Neural progenitor cell (in vitro differentiated cells): Measurements from ENCODE around the gene SEC23B. TPM values are rescaled to one million over a fixed set of nuclear protein-coding genes. Genes with fewer than 3 reads are reported as not detected.
"Not testable (repeated sequence)": the region's sequence is repeated elsewhere in the genome, so short reads cannot be mapped to it uniquely, and the experiment has no call there.

ENCODE experiments used
- DNase-seq: peaks from one replicate; pipeline ENCODE4 v3.0.0-alpha.2; 2016; ENCODE audit warnings: low spot score
- H2AFZ ChIP-seq: fragments of 200-600 bp; sonication (generic); replicated peaks from 2 replicates; pipeline ENCODE4 v1.6.1; 2016; ENCODE audit warnings: antibody characterized with exemption
- H3F3A ChIP-seq: fragments of 200-600 bp; sonication (generic); 2 replicates; pipeline ENCODE4 v1.6.1; 2016; ENCODE audit warnings: antibody characterized with exemption, low read depth
- H3K27ac ChIP-seq: fragments of 200-600 bp; sonication (generic); 2 replicates; pipeline ENCODE4 v1.5.1; 2016; ENCODE audit warnings: mild to moderate bottlenecking
- H3K27me3 ChIP-seq: fragments of 200-600 bp; sonication (generic); 2 replicates; pipeline ENCODE4 v1.6.1; 2016; ENCODE audit warnings: mild to moderate bottlenecking, moderate library complexity
- H3K36me3 ChIP-seq: fragments of 200-600 bp; sonication (generic); 2 replicates; pipeline ENCODE4 v1.5.1; 2016
- H3K4me1 ChIP-seq: fragments of 200-600 bp; sonication (generic); 2 replicates; pipeline ENCODE4 v1.6.1; 2016; ENCODE audit warnings: mixed run types
- H3K4me2 ChIP-seq: fragments of 200-600 bp; sonication (generic); 2 replicates; pipeline ENCODE4 v1.6.1; 2016
- H3K4me3 ChIP-seq: fragments of 200-600 bp; sonication (generic); 2 replicates; pipeline ENCODE4 v1.5.1; 2016
- H3K79me2 ChIP-seq: fragments of 200-600 bp; sonication (generic); 2 replicates; pipeline ENCODE4 v1.6.1; 2016; ENCODE audit warnings: low read depth
- H3K9ac ChIP-seq: fragments of 200-600 bp; sonication (generic); 2 replicates; pipeline ENCODE4 v1.6.1; 2016
- H3K9me3 ChIP-seq: fragments of 200-600 bp; sonication (generic); 2 replicates; pipeline ENCODE4 v1.5.1; 2016; ENCODE audit warnings: low read depth
- H4K20me1 ChIP-seq: fragments of 200-600 bp; sonication (generic); 2 replicates; pipeline ENCODE4 v1.6.1; 2016; ENCODE audit warnings: low read depth
- H3K27ac Mint-ChIP-seq: 3 replicates; pipeline ENCODE4 v1.8.0; 2021; ENCODE audit warnings: mixed read lengths
- H3K27me3 Mint-ChIP-seq: 2 replicates; pipeline ENCODE4 v1.8.0; 2022; ENCODE audit warnings: low read depth, mild to moderate bottlenecking, inconsistent platforms, moderate library complexity, mixed read lengths; ENCODE audit not compliant: insufficient read depth
- H3K36me3 Mint-ChIP-seq: 3 replicates; pipeline ENCODE4 v1.8.0; 2021; ENCODE audit warnings: mixed read lengths
- H3K4me1 Mint-ChIP-seq: 3 replicates; pipeline ENCODE4 v1.8.0; 2021; ENCODE audit warnings: mixed read lengths
- H3K4me3 Mint-ChIP-seq: 3 replicates; pipeline ENCODE4 v1.8.0; 2021; ENCODE audit warnings: mild to moderate bottlenecking, moderate library complexity, mixed read lengths
- H3K9me3 Mint-ChIP-seq: 3 replicates; pipeline ENCODE4 v1.8.0; 2020; ENCODE audit warnings: mixed read lengths
- EZH2 ChIP-seq: fragments of 200-600 bp; sonication (generic); IDR thresholded peaks from 2 replicates; pipeline ENCODE4 v1.6.1; 2017; ENCODE audit warnings: antibody characterized with exemption, mild to moderate bottlenecking, moderate library complexity
- EZH2phosphoT487 ChIP-seq: fragments of 200-600 bp; sonication (generic); IDR thresholded peaks from 2 replicates; pipeline ENCODE4 v1.6.1; 2017; ENCODE audit warnings: antibody characterized with exemption
- total RNA-seq: library from RNA; depleted of rRNA; stranded (reverse); fragments of >200 nt; gene quantifications from 2 replicates; pipeline ENCODE4 v1.2.3, GENCODE V29; 2015; ENCODE audit warnings: low replicate concordance
- TF ChIP-seq, protein P1 (sequence below): fragments of 200-600 bp; sonication (generic); IDR thresholded peaks from 2 replicates; pipeline ENCODE4 v1.5.1; 2017; ENCODE audit warnings: antibody characterized with exemption, mild to moderate bottlenecking

The SEC23B gene
- total RNA-seq, 1 donor from 2014 or later, result 57.2 TPM

DNA sequence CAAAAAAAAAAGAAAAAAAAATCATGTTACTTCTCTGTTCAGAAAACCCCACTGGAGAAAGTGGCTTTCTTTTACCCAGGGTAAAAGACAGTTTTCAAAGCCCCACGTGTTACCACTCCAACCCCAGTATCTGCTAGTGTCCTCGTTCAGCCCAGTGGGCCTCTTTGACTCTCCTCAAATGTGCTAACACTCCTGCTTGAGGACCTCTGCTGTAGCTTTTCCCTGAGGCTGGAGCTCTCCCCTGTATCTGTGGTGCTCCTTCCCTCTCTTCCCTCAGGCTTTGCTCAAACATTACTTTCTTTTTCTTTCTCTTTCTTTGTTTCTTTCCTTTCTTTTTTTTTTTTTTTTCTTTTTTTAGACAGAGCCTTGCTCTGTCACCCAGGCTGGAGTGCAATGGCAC lies 15.3 kb downstream of the SEC23B start:
- no peaks in the 10 kb centered on the region for H3K4me1 Mint-ChIP-seq
- Histone ChIP-seq H3K27ac (no peak overlapping the region), H3K4me2 (no peak overlapping the region), H3K27me3 (no peaks in the 10 kb centered on the region), H3K36me3 (peaks cover 5% of the 10 kb centered on the region), H3K4me3 (no peak overlapping the region), H3K79me2 (no peaks in the 10 kb centered on the region), H3F3A (no peaks in the 10 kb centered on the region), H3K9me3 (no peaks in the 10 kb centered on the region), H3K9ac (no peak overlapping the region), H2AFZ (no peak overlapping the region), H4K20me1 (no peaks in the 10 kb centered on the region), H3K4me1 (no peaks in the 10 kb centered on the region)
- no peaks in the 10 kb centered on the region for H3K27me3 Mint-ChIP-seq
- DNase-seq, result no peak
- no peak for TF ChIP-seq EZH2phosphoT487
- TF ChIP-seq EZH2, result no peak
- TF ChIP-seq, protein P1, sequence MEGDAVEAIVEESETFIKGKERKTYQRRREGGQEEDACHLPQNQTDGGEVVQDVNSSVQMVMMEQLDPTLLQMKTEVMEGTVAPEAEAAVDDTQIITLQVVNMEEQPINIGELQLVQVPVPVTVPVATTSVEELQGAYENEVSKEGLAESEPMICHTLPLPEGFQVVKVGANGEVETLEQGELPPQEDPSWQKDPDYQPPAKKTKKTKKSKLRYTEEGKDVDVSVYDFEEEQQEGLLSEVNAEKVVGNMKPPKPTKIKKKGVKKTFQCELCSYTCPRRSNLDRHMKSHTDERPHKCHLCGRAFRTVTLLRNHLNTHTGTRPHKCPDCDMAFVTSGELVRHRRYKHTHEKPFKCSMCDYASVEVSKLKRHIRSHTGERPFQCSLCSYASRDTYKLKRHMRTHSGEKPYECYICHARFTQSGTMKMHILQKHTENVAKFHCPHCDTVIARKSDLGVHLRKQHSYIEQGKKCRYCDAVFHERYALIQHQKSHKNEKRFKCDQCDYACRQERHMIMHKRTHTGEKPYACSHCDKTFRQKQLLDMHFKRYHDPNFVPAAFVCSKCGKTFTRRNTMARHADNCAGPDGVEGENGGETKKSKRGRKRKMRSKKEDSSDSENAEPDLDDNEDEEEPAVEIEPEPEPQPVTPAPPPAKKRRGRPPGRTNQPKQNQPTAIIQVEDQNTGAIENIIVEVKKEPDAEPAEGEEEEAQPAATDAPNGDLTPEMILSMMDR, result no peak
- no peak overlapping the region for H3K27ac Mint-ChIP-seq
- peaks cover 10% of the 10 kb centered on the region for H3K36me3 Mint-ChIP-seq
- no peaks in the 10 kb centered on the region for H3K9me3 Mint-ChIP-seq
- no peak overlapping the region for H3K4me3 Mint-ChIP-seq

DNA sequence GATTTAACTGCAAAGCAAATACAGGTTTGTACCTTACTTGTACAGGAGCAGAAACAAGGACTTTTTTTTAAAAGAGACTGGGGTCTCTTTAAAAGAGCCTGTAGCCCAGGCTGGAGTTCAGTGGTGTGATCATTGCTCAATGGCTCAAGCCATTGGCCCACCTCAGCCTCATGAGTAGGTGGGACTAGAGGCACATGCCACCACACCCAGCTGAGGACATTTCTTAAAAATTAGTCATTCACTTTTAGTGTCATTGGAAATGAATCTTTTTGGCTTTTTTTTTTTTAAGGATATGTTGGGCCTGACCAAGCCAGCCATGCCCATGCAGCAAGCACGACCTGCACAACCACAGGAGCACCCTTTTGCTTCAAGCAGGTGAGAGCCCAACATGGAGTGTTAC lies 16.9 kb downstream of the SEC23B start:
- no peaks in the 10 kb centered on the region for H3K4me1 ChIP-seq
- TF ChIP-seq, protein P1, result no peak
- no peak for TF ChIP-seq EZH2phosphoT487
- no peak for TF ChIP-seq EZH2
- Mint-ChIP-seq H3K4me1 (no peaks in the 10 kb centered on the region), H3K27me3 (no peaks in the 10 kb centered on the region), H3K4me3 (no peak overlapping the region), H3K27ac (no peak overlapping the region), H3K9me3 (no peaks in the 10 kb centered on the region), H3K36me3 (peaks cover 20% of the 10 kb centered on the region)
- no peaks in the 10 kb centered on the region for H4K20me1 ChIP-seq
- H3K27ac ChIP-seq, result no peak overlapping the region
- H3K4me3 ChIP-seq, result no peak overlapping the region
- no peak overlapping the region for H3K9ac ChIP-seq
- H3K36me3 ChIP-seq, result peaks cover 5% of the 10 kb centered on the region
- no peak for DNase-seq
- no peaks in the 10 kb centered on the region for H3K27me3 ChIP-seq
- no peak overlapping the region for H2AFZ ChIP-seq
- H3K9me3 ChIP-seq, result no peaks in the 10 kb centered on the region
- no peaks in the 10 kb centered on the region for H3F3A ChIP-seq
- H3K4me2 ChIP-seq, result no peak overlapping the region
- H3K79me2 ChIP-seq, result no peaks in the 10 kb centered on the region

DNA sequence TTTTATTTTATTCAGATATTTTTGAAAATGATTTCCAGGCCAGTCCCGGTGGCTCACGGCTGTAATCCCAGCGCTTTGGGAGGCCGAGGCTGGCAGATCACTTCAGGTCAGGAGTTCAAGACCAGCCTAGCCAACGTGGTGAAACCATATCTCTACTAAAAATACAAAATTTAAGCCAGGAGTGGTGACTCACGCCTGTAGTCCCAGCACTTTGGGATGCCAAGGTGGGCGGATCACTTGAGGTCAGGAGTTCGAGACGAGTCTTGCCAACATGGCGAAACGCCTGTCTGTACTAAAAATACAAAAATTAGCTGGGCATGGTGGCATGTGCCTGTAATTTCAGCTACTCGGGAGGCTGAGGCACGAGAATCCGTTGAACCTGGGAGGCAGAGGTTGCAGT lies 19.0 kb downstream of the SEC23B start:
- H3K79me2 ChIP-seq, H3K4me3 ChIP-seq, H3K27me3 Mint-ChIP-seq, H3K4me1 ChIP-seq, H3K27ac Mint-ChIP-seq, H3K36me3 ChIP-seq, H3K4me1 Mint-ChIP-seq, H3K27ac ChIP-seq, H2AFZ ChIP-seq, DNase-seq, H3F3A ChIP-seq, H3K4me2 ChIP-seq, H3K9me3 Mint-ChIP-seq, H3K9ac ChIP-seq, H4K20me1 ChIP-seq, H3K27me3 ChIP-seq, H3K4me3 Mint-ChIP-seq, H3K9me3 ChIP-seq: not testable (repeated sequence)
- H3K36me3 Mint-ChIP-seq, result peaks cover 27% of the 10 kb centered on the region

DNA sequence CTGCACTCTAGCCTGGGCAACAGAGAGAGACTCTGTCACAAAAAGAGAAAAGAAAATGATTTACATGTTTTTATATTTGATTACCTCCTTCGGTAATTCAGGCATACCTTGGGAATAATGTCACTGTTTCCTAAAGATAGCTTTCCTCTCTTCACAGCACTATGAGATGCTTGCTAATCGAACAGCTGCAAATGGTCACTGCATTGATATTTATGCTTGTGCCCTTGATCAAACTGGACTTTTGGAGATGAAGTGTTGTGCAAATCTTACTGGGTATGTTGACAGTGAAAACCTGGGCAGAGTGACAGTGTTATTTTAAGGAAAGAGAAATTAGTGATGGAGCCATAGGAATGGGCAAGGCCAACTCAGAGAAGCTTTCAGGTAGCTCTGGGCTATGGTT lies 19.6 kb downstream of the SEC23B start:
- Histone ChIP-seq H3F3A (no peaks in the 10 kb centered on the region), H4K20me1 (no peaks in the 10 kb centered on the region), H3K4me3 (no peak overlapping the region), H3K4me2 (no peak overlapping the region), H3K9ac (no peak overlapping the region), H3K79me2 (no peaks in the 10 kb centered on the region), H3K27me3 (no peaks in the 10 kb centered on the region), H3K4me1 (no peaks in the 10 kb centered on the region), H3K36me3 (peaks cover 5% of the 10 kb centered on the region), H2AFZ (no peak overlapping the region), H3K27ac (no peak overlapping the region), H3K9me3 (no peaks in the 10 kb centered on the region)
- Mint-ChIP-seq H3K27me3 (no peaks in the 10 kb centered on the region), H3K4me1 (no peaks in the 10 kb centered on the region), H3K27ac (no peak overlapping the region), H3K36me3 (peaks cover 32% of the 10 kb centered on the region), H3K9me3 (no peaks in the 10 kb centered on the region), H3K4me3 (no peak overlapping the region)
- no peak for DNase-seq
- TF ChIP-seq EZH2phosphoT487 (no peak), EZH2 (no peak)
- TF ChIP-seq, protein P1, result no peak
